HCT116 (cell line): Measurements from ENCODE around the gene GGCX. TPM values are rescaled to one million over a fixed set of nuclear protein-coding genes. Genes with fewer than 3 reads are reported as not detected.

Source experiments
- ELF1 ChIP-seq: IDR thresholded peaks from 2 replicates; pipeline ENCODE4 v1.6.1; 2012; ENCODE audit warnings: low read depth, borderline replicate concordance
- POLR2AphosphoS5 ChIP-seq: IDR thresholded peaks from 2 replicates; pipeline ENCODE4 v1.6.1; 2011; ENCODE audit warnings: mild to moderate bottlenecking, low read depth, low read length, moderate library complexity
- SIN3A ChIP-seq: IDR thresholded peaks from 2 replicates; pipeline ENCODE4 v1.6.1; 2012; ENCODE audit warnings: low read depth
- TCF7L2 ChIP-seq: IDR thresholded peaks from 2 replicates; pipeline ENCODE4 v1.7.0; 2011; ENCODE audit warnings: borderline replicate concordance, inconsistent platforms; ENCODE audit not compliant: insufficient read depth, insufficient read length; ENCODE audit errors: extremely low read depth
- ZFX ChIP-seq: fragments of 450-650 bp; IDR thresholded peaks from 2 replicates; pipeline ENCODE4 v1.6.1; 2017
- total RNA-seq: library from RNA; stranded (reverse); gene quantifications from one replicate; pipeline ENCODE4 v1.2.1, GENCODE V29; 2021; ENCODE audit not compliant: unreplicated experiment
- TF ChIP-seq, protein P1 (sequence below), 3 experiments: fragments of 200-600 bp in 1 of 3; sonication (generic) in 1 of 3; IDR thresholded peaks in 2 of 3; conservative IDR thresholded peaks in 1 of 3; 2 replicates each; pipeline ENCODE4 v1.5.1; 2012 to 2017; ENCODE audit warnings: low read depth in 2 of 3, low read length in 2 of 3, antibody characterized with exemption in 1 of 3, borderline replicate concordance in 1 of 3, control low read depth in 1 of 3, mild to moderate bottlenecking in 1 of 3, mixed read lengths in 1 of 3, mixed run types in 1 of 3, moderate library complexity in 1 of 3; ENCODE audit not compliant: insufficient read depth in 1 of 3
- TF ChIP-seq, protein P2 (sequence below): IDR thresholded peaks from 2 replicates; pipeline ENCODE4 v1.6.1; 2011; ENCODE audit warnings: mild to moderate bottlenecking, low read length, moderate library complexity; ENCODE audit not compliant: insufficient replicate concordance; ENCODE audit errors: extremely low read depth

The GGCX gene
- total RNA-seq, 1 experiment from 2014 or later: 43.5 TPM

DNA sequence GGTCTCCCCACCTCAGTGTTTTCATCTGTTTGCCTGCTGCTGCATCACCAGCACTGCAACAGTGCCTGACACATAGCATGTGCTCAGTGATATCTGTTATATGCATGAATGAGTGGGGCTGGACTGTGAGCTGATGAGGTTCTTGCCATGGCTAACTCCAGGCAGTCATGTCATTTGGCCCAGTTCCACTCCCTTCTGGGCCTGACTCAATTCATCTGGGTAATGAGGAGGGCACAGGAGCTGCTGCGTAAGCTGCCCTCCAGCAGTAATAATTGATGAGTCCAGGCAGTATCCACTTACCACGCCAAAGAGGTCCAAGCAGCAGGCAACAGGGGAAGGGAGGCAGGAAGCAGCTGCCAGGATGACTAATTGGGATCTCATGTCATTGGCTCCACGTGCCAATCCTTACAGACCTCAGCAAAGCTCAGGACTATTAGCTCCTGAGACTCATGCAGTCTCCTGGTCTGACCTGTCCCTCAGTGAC lies 56.5 kb downstream of the GGCX start (continued):
- TF ChIP-seq TCF7L2 (no peak), ZFX (no peak), SIN3A (peak; percentile 84; the same call in 1 of the 2 replicates), ELF1 (no peak), POLR2AphosphoS5 (peak; percentile 63)
- TF ChIP-seq, protein P1, sequence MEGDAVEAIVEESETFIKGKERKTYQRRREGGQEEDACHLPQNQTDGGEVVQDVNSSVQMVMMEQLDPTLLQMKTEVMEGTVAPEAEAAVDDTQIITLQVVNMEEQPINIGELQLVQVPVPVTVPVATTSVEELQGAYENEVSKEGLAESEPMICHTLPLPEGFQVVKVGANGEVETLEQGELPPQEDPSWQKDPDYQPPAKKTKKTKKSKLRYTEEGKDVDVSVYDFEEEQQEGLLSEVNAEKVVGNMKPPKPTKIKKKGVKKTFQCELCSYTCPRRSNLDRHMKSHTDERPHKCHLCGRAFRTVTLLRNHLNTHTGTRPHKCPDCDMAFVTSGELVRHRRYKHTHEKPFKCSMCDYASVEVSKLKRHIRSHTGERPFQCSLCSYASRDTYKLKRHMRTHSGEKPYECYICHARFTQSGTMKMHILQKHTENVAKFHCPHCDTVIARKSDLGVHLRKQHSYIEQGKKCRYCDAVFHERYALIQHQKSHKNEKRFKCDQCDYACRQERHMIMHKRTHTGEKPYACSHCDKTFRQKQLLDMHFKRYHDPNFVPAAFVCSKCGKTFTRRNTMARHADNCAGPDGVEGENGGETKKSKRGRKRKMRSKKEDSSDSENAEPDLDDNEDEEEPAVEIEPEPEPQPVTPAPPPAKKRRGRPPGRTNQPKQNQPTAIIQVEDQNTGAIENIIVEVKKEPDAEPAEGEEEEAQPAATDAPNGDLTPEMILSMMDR (IDR thresholded peaks at IDR 0.05 in 2 of 3, conservative IDR thresholded peaks at IDR 0.05 in 1 of 3; ENCODE audit: borderline replicate concordance in 1 of 3, insufficient read depth in 1 of 3, low read depth in 2 of 3, low read length in 2 of 3): no peak
- TF ChIP-seq, protein P2, sequence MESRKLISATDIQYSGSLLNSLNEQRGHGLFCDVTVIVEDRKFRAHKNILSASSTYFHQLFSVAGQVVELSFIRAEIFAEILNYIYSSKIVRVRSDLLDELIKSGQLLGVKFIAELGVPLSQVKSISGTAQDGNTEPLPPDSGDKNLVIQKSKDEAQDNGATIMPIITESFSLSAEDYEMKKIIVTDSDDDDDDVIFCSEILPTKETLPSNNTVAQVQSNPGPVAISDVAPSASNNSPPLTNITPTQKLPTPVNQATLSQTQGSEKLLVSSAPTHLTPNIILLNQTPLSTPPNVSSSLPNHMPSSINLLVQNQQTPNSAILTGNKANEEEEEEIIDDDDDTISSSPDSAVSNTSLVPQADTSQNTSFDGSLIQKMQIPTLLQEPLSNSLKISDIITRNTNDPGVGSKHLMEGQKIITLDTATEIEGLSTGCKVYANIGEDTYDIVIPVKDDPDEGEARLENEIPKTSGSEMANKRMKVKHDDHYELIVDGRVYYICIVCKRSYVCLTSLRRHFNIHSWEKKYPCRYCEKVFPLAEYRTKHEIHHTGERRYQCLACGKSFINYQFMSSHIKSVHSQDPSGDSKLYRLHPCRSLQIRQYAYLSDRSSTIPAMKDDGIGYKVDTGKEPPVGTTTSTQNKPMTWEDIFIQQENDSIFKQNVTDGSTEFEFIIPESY: no peak
